ENCODE data around the gene FAM120AOS.

DNA sequence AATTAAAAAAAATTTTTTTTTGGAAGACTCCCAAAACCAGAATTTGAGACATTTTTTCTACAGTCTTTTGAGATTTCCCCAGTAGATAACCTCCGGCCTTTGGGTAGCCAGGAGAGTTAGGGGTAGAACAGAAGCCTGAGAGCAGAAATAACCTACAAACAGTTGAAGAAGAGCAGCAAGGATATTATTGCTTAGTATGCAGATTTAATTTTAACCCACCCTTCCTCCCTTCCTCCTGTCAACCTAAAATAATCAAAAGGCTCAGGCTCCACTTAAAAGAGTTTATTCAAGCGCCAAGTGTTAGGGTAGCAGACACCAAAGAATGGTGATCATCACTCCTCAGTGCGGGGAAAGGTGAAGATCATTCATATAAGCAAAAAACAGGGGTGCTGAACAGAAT, 19.3 kb downstream of the FAM120AOS start:
- TF ChIP-seq EZH2 (IDR thresholded peaks at IDR 0.05; ENCODE audit: low read depth) = no peak
- TF ChIP-seq, protein P1, sequence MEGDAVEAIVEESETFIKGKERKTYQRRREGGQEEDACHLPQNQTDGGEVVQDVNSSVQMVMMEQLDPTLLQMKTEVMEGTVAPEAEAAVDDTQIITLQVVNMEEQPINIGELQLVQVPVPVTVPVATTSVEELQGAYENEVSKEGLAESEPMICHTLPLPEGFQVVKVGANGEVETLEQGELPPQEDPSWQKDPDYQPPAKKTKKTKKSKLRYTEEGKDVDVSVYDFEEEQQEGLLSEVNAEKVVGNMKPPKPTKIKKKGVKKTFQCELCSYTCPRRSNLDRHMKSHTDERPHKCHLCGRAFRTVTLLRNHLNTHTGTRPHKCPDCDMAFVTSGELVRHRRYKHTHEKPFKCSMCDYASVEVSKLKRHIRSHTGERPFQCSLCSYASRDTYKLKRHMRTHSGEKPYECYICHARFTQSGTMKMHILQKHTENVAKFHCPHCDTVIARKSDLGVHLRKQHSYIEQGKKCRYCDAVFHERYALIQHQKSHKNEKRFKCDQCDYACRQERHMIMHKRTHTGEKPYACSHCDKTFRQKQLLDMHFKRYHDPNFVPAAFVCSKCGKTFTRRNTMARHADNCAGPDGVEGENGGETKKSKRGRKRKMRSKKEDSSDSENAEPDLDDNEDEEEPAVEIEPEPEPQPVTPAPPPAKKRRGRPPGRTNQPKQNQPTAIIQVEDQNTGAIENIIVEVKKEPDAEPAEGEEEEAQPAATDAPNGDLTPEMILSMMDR (conservative IDR thresholded peaks at IDR 0.05) = no peak
